ENCODE measurements around the gene RND1. TPM values are rescaled to one million over a fixed set of nuclear protein-coding genes. Genes with fewer than 3 reads are reported as not detected.

RND1 gene
- total RNA-seq, 2 experiments from 2014 or later: 7.3 to 13.9 TPM

GRCh38 chr12:48890657-48891418 is 25.2 kb upstream of the RND1 start:
- Histone ChIP-seq H2AFZ (ENCODE audit: low read length) (peak overlapping the region; percentile 58), H3K36me3 (ENCODE audit: insufficient read depth, low read length) (no peaks in the 10 kb centered on the region), H3K4me3 (ENCODE audit: low read depth, low read length, poor library complexity, severe bottlenecking) (peak overlapping the region; percentile 30), H3K4me2 (ENCODE audit: low read length) (peak overlapping the region; percentile 58), H3K79me2 (ENCODE audit: insufficient read depth, low read depth, low read length) (no peaks in the 10 kb centered on the region), H3K4me1 (ENCODE audit: insufficient read depth, low read length, poor library complexity, severe bottlenecking) (peaks cover 6% of the 10 kb centered on the region), H4K20me1 (ENCODE audit: insufficient read depth, low read length) (no peaks in the 10 kb centered on the region), H3K27ac (ENCODE audit: low read depth, low read length, poor library complexity, severe bottlenecking) (no peak overlapping the region), H3K9me2 (ENCODE audit: insufficient read depth, low read length) (no peaks in the 10 kb centered on the region), H3K9me3 (ENCODE audit: low read length) (no peaks in the 10 kb centered on the region)
- BruUV-seq (replicated peaks): no TSS peak
- TF ChIP-seq, protein P1, sequence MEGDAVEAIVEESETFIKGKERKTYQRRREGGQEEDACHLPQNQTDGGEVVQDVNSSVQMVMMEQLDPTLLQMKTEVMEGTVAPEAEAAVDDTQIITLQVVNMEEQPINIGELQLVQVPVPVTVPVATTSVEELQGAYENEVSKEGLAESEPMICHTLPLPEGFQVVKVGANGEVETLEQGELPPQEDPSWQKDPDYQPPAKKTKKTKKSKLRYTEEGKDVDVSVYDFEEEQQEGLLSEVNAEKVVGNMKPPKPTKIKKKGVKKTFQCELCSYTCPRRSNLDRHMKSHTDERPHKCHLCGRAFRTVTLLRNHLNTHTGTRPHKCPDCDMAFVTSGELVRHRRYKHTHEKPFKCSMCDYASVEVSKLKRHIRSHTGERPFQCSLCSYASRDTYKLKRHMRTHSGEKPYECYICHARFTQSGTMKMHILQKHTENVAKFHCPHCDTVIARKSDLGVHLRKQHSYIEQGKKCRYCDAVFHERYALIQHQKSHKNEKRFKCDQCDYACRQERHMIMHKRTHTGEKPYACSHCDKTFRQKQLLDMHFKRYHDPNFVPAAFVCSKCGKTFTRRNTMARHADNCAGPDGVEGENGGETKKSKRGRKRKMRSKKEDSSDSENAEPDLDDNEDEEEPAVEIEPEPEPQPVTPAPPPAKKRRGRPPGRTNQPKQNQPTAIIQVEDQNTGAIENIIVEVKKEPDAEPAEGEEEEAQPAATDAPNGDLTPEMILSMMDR (conservative IDR thresholded peaks at IDR 0.05; ENCODE audit: low read length): peak; percentile 95
- TF ChIP-seq EZH2phosphoT487 (IDR thresholded peaks at IDR 0.05; ENCODE audit: borderline replicate concordance, low read depth, low read length): no peak
- intact Hi-C loops (cut with micrococcal nuclease; ENCODE audit: unreplicated experiment): loop anchor here (1.0 kb wide), 1 partner anchor 38 kb away; no protein-coding TSS in a partner anchor
- ChIA-PET POLR2A (interaction anchor here (0.5 to 3.2 kb wide), 7 partner anchors 18 to 45 kb away, joined by 3 to 36 read pairs (median 3); partner anchors contain the start of genes DDX23 and RND1), CTCF (ENCODE audit: unreplicated experiment) (interaction anchor here (0.6 to 3.4 kb wide), 5 partner anchors 9 to 220 kb away, joined by 3 to 35 read pairs (median 7); no protein-coding TSS in a partner anchor)
- peak; percentile 77 for DNase-seq (ENCODE audit: low spot score)

DNA sequence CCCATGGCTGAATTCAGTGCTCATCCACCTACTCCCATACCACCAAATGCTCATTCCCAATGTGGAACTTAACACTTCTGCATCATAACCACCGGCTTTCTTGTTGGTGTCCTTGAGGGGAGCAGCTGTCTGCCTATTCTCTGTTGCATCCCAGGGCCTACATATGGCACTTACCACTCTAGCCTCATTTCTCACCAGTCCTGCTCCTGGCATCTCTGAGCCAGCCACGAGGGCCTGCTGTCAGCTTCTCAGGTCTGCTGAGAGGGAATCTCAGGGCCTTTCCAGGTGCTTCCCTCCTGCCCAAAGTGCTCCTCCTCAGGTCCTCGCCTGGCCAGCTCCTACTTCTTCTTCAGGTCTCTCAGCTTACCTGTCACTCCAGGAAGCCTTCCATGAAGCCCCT is 24.0 kb upstream of the RND1 start:
- ChIA-PET POLR2A (interaction anchor here (0.6 to 3.2 kb wide), 4 partner anchors 19 to 37 kb away, joined by 4 to 36 read pairs (median 7); partner anchors contain the start of genes DDX23 and RND1), CTCF (ENCODE audit: unreplicated experiment) (interaction anchor here (0.7 to 3.4 kb wide), 5 partner anchors 9 to 36 kb away, joined by 3 to 35 read pairs (median 4); no protein-coding TSS in a partner anchor)
- no peaks in the 10 kb centered on the region for H3K9me3 ChIP-seq (ENCODE audit: low read length)
- no peak for DNase-seq (ENCODE audit: low spot score)
- no peak overlapping the region for H3K4me3 ChIP-seq (ENCODE audit: low read depth, low read length, poor library complexity, severe bottlenecking)
- no peaks in the 10 kb centered on the region for H3K36me3 ChIP-seq (ENCODE audit: insufficient read depth, low read length)
- peaks cover 6% of the 10 kb centered on the region for H3K4me1 ChIP-seq (ENCODE audit: insufficient read depth, low read length, poor library complexity, severe bottlenecking)
- TF ChIP-seq, protein P1 (conservative IDR thresholded peaks at IDR 0.05; ENCODE audit: low read length): no peak
- TF ChIP-seq EZH2phosphoT487 (IDR thresholded peaks at IDR 0.05; ENCODE audit: borderline replicate concordance, low read depth, low read length): no peak
- intact Hi-C loops (cut with micrococcal nuclease; ENCODE audit: unreplicated experiment): loop anchor here (1.0 kb wide), 1 partner anchor 36 kb away; no protein-coding TSS in a partner anchor
- no peaks in the 10 kb centered on the region for H3K79me2 ChIP-seq (ENCODE audit: insufficient read depth, low read depth, low read length)
- no peak overlapping the region for H2AFZ ChIP-seq (ENCODE audit: low read length)
- H3K9me2 ChIP-seq (ENCODE audit: insufficient read depth, low read length): no peaks in the 10 kb centered on the region
- H3K4me2 ChIP-seq (ENCODE audit: low read length): no peak overlapping the region
- no peaks in the 10 kb centered on the region for H4K20me1 ChIP-seq (ENCODE audit: insufficient read depth, low read length)
- no TSS peak for BruUV-seq (replicated peaks)
- no peak overlapping the region for H3K27ac ChIP-seq (ENCODE audit: low read depth, low read length, poor library complexity, severe bottlenecking)
